GM18498 (cell line): ENCODE measurements around the gene BRAP.
"Not testable (repeated sequence)": the region's sequence is repeated elsewhere in the genome, so short reads cannot be mapped to it uniquely, and the experiment has no call there.

ENCODE experiments used
- ATAC-seq: cut with Tn5 transposase; IDR thresholded peaks from one replicate; pipeline ENCODE4 v1.9.1; 2021; ENCODE audit warnings: mild to moderate bottlenecking, moderate library complexity; ENCODE audit not compliant: unreplicated experiment

The BRAP gene

GRCh38 chr12:111684485-111685198, 1.1 kb downstream of the BRAP start:
- not testable (repeated sequence) for ATAC-seq

- ATAC-seq, result no peak
Observed at GRCh38 chr12:111677186-111677585, 8.6 kb downstream of the BRAP start.

- no peak for ATAC-seq
Observed at GRCh38 chr12:111673503-111673902, 12.3 kb downstream of the BRAP start.

GRCh38 chr12:111672822-111673381, 12.9 kb downstream of the BRAP start:
- no peak for ATAC-seq

GRCh38 chr12:111664961-111665865, 20.5 kb downstream of the BRAP start:
- no peak for ATAC-seq

GRCh38 chr12:111664499-111664898, 21.3 kb downstream of the BRAP start:
- ATAC-seq, result no peak

GRCh38 chr12:111656016-111656415, 29.7 kb downstream of the BRAP start:
- ATAC-seq, result no peak

GRCh38 chr12:111655356-111655755, 30.4 kb downstream of the BRAP start:
- no peak for ATAC-seq

- no peak for ATAC-seq
Observed at GRCh38 chr12:111653596-111653995, 32.2 kb downstream of the BRAP start.

GRCh38 chr12:111652530-111652929, 33.2 kb downstream of the BRAP start:
- ATAC-seq, result not testable (repeated sequence)

GRCh38 chr12:111650912-111651311, 34.8 kb downstream of the BRAP start:
- ATAC-seq, result no peak

- no peak for ATAC-seq
Observed at GRCh38 chr12:111645433-111645832, 40.3 kb downstream of the BRAP start.

- ATAC-seq, result no peak
Observed at GRCh38 chr12:111643427-111643826, 42.3 kb downstream of the BRAP start.

GRCh38 chr12:111642681-111643426, 42.9 kb downstream of the BRAP start:
- ATAC-seq, result no peak

GRCh38 chr12:111640506-111640905, 45.2 kb downstream of the BRAP start:
- no peak for ATAC-seq

GRCh38 chr12:111638556-111638955, 47.2 kb downstream of the BRAP start:
- no peak for ATAC-seq

- no peak for ATAC-seq
Observed at GRCh38 chr12:111636209-111636945, 49.4 kb downstream of the BRAP start.

- ATAC-seq, result no peak
Observed at GRCh38 chr12:111635524-111635923, 50.2 kb downstream of the BRAP start.

- no peak for ATAC-seq
Observed at GRCh38 chr12:111628505-111629260, 57.1 kb downstream of the BRAP start.

GRCh38 chr12:111626230-111626629, 59.5 kb downstream of the BRAP start:
- ATAC-seq, result no peak
